Loucy (cell line): ENCODE measurements around the gene RELCH.
"Not testable (repeated sequence)": the region's sequence is repeated elsewhere in the genome, so short reads cannot be mapped to it uniquely, and the experiment has no call there.

ENCODE experiments used
- H2AFZ ChIP-seq: fragments of 200-600 bp; sonication (generic); 2 replicates; pipeline ENCODE4 v1.6.0; 2016; ENCODE audit warnings: antibody characterized with exemption, mild to moderate bottlenecking, low read length, moderate library complexity
- H3F3A ChIP-seq: fragments of 200-600 bp; 2 replicates; pipeline ENCODE4 v1.6.0; 2016; ENCODE audit warnings: antibody characterized with exemption, low read depth, mild to moderate bottlenecking
- H3K27me3 ChIP-seq: fragments of 200-600 bp; sonication (generic); 2 replicates; pipeline ENCODE4 v1.6.1; 2014; ENCODE audit warnings: low read length, mild to moderate bottlenecking; ENCODE audit not compliant: insufficient read depth, poor library complexity, severe bottlenecking
- H3K36me3 ChIP-seq: fragments of 200-600 bp; sonication (generic); 2 replicates; pipeline ENCODE4 v1.6.1; 2016; ENCODE audit warnings: low read length; ENCODE audit not compliant: insufficient read depth
- H3K4me1 ChIP-seq: fragments of 200-600 bp; sonication (generic); 2 replicates; pipeline ENCODE4 v1.5.1; 2014; ENCODE audit warnings: low read length, mild to moderate bottlenecking; ENCODE audit not compliant: insufficient read depth, poor library complexity, severe bottlenecking
- H3K4me2 ChIP-seq: fragments of 200-600 bp; sonication (generic); 2 replicates; pipeline ENCODE4 v1.6.0; 2014; ENCODE audit warnings: antibody characterized with exemption, low read length, low read depth, mild to moderate bottlenecking; ENCODE audit not compliant: poor library complexity, severe bottlenecking
- H3K4me3 ChIP-seq: fragments of 200-600 bp; sonication (generic); 2 replicates; pipeline ENCODE4 v1.5.1; 2014; ENCODE audit warnings: low read length, mild to moderate bottlenecking, mixed read lengths; ENCODE audit not compliant: poor library complexity, severe bottlenecking
- H3K79me2 ChIP-seq: fragments of 200-600 bp; sonication (generic); 2 replicates; pipeline ENCODE4 v1.6.1; 2014; ENCODE audit warnings: low read length; ENCODE audit not compliant: insufficient read depth
- H3K9ac ChIP-seq: fragments of 200-600 bp; sonication (generic); 2 replicates; pipeline ENCODE4 v1.6.0; 2014; ENCODE audit warnings: mild to moderate bottlenecking, low read depth, low read length, moderate library complexity; ENCODE audit not compliant: poor library complexity, severe bottlenecking
- H3K9me2 ChIP-seq: fragments of 200-600 bp; sonication (generic); replicated peaks from 2 replicates; pipeline ENCODE4 v1.6.1; 2016; ENCODE audit warnings: low read depth, low read length, mixed read lengths
- H3K9me3 ChIP-seq: fragments of 200-600 bp; sonication (generic); 2 replicates; pipeline ENCODE4 v1.6.1; 2014; ENCODE audit warnings: mild to moderate bottlenecking, antibody characterized with exemption, low read length, low read depth; ENCODE audit not compliant: insufficient read depth
- H4K20me1 ChIP-seq: fragments of 200-600 bp; sonication (generic); 2 replicates; pipeline ENCODE4 v1.6.0; 2014; ENCODE audit warnings: antibody characterized with exemption, low read length, mild to moderate bottlenecking; ENCODE audit not compliant: insufficient read depth, poor library complexity, severe bottlenecking
- EZH2phosphoT487 ChIP-seq: fragments of 200-600 bp; IDR thresholded peaks from 2 replicates; pipeline ENCODE4 v1.6.1; 2018; ENCODE audit warnings: antibody characterized with exemption, mild to moderate bottlenecking, moderate library complexity, borderline replicate concordance
- TF ChIP-seq, protein P1 (sequence below): fragments of 200-600 bp; sonication (generic); conservative IDR thresholded peaks from 2 replicates; pipeline ENCODE4 v1.5.1; 2014; ENCODE audit warnings: mild to moderate bottlenecking, antibody characterized with exemption, low read length

RELCH gene

DNA sequence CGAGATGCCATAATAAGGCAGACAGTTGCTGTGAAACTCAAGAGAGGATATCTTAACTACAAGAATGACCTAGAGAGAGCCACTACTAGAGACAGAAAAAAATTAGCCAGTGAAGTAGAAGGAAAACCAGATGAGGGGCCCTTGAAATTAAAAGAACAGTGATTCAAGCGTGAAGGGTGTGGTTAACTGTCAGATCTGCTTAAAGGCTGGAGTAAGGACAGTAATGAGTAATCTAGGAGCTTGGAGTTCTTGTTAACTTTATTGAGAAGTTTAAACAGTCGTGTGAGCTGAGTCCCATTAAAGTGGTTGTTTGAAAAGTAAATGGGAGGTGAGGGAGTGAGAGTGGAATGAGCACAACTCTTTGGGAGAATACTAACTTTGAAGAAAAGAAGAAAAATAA lies 21.5 kb upstream of the RELCH start:
- Histone ChIP-seq H3K9ac (no peak overlapping the region), H3K79me2 (no peaks in the 10 kb centered on the region), H3F3A (no peaks in the 10 kb centered on the region), H4K20me1 (no peaks in the 10 kb centered on the region), H3K27me3 (no peaks in the 10 kb centered on the region), H3K9me3 (0 out of 2 replicates have a peak, but pooled peaks cover 4% of the 10 kb centered on the region), H2AFZ (no peak overlapping the region), H3K4me3 (no peak overlapping the region), H3K4me1 (peaks cover 2% of the 10 kb centered on the region), H3K4me2 (no peak overlapping the region), H3K9me2 (no peaks in the 10 kb centered on the region), H3K36me3 (peaks cover 4% of the 10 kb centered on the region; the same call in 1 of the 2 replicates)
- no peak for TF ChIP-seq EZH2phosphoT487
- TF ChIP-seq, protein P1, sequence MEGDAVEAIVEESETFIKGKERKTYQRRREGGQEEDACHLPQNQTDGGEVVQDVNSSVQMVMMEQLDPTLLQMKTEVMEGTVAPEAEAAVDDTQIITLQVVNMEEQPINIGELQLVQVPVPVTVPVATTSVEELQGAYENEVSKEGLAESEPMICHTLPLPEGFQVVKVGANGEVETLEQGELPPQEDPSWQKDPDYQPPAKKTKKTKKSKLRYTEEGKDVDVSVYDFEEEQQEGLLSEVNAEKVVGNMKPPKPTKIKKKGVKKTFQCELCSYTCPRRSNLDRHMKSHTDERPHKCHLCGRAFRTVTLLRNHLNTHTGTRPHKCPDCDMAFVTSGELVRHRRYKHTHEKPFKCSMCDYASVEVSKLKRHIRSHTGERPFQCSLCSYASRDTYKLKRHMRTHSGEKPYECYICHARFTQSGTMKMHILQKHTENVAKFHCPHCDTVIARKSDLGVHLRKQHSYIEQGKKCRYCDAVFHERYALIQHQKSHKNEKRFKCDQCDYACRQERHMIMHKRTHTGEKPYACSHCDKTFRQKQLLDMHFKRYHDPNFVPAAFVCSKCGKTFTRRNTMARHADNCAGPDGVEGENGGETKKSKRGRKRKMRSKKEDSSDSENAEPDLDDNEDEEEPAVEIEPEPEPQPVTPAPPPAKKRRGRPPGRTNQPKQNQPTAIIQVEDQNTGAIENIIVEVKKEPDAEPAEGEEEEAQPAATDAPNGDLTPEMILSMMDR: no peak

DNA sequence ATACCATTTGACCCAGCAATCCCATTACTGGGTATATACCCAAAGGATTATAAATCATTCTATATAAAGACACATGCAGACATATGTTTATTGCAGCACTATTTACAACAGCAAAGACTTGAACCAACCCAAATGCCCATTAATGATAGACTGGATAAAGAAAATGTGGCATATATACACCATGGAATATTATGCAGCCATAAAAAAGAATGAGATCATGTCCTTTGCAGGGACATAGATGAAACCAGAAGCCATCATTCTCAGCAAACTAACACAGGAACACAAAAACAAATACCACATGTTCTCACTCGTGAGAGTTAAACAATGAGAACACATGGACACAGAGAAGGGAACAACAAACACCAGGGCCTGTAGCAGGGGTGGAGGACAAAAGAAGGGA lies 20.5 kb upstream of the RELCH start:
- H3K36me3 ChIP-seq, H3K4me3 ChIP-seq, H3K4me2 ChIP-seq, H3K9ac ChIP-seq, H3F3A ChIP-seq, H4K20me1 ChIP-seq, H3K9me2 ChIP-seq, H2AFZ ChIP-seq, H3K4me1 ChIP-seq, H3K9me3 ChIP-seq, H3K27me3 ChIP-seq, H3K79me2 ChIP-seq: not testable (repeated sequence)

DNA sequence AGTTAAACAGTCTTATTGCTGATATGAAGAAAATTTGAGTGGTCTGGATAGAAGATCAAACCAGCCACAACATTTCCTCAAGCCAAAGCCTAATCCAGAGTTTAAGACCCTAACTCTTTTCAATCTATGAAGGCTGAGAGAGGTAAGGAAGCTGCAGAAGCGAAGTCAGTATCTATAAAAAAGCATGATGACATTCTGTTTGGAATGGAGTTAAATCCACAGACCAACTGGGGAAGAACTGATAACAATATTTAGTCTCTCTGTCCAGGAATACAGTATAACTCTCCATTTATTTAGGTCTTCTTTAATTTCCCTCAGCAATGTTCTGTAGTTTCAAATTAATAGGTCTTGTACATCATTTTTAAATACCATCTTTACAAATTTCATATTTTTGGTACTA lies 16.2 kb upstream of the RELCH start:
- no peaks in the 10 kb centered on the region for H3K9me2 ChIP-seq
- no peak overlapping the region for H3K9ac ChIP-seq
- no peaks in the 10 kb centered on the region for H3F3A ChIP-seq
- H3K4me2 ChIP-seq: no peak overlapping the region
- H3K9me3 ChIP-seq: no peaks in the 10 kb centered on the region
- no peak overlapping the region for H3K4me3 ChIP-seq
- TF ChIP-seq, protein P1: no peak
- no peak for TF ChIP-seq EZH2phosphoT487
- H3K4me1 ChIP-seq: peaks cover 7% of the 10 kb centered on the region
- no peaks in the 10 kb centered on the region for H3K27me3 ChIP-seq
- H3K79me2 ChIP-seq: no peaks in the 10 kb centered on the region
- H2AFZ ChIP-seq: no peak overlapping the region
- H4K20me1 ChIP-seq: no peaks in the 10 kb centered on the region
- H3K36me3 ChIP-seq: no peaks in the 10 kb centered on the region

DNA sequence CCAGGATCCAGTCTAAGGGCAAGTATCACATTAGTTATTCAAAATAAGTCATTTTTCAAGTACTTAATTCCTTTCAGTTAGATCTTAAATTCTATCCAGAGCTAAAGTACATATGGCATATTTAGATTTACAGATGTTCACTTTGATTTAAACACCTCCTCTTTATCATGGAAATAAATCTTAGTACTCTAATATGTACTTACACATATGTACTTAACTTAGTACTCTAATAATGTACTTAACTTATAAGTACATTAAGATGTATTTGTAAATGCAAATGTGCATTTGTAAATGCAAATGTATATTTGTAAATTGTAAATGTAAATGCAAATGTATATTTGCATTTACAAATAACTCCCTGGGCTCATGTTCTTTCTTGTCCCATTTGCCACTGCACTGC lies 14.8 kb upstream of the RELCH start:
- peaks cover 2% of the 10 kb centered on the region; the same call in 1 of the 2 replicates for H3F3A ChIP-seq
- no peaks in the 10 kb centered on the region for H3K36me3 ChIP-seq
- no peak overlapping the region for H3K4me2 ChIP-seq
- H3K9me2 ChIP-seq: no peaks in the 10 kb centered on the region
- no peak for TF ChIP-seq EZH2phosphoT487
- TF ChIP-seq, protein P1: no peak
- peaks cover 10% of the 10 kb centered on the region for H3K4me1 ChIP-seq
- no peaks in the 10 kb centered on the region for H4K20me1 ChIP-seq
- no peak overlapping the region for H3K4me3 ChIP-seq
- no peak overlapping the region for H2AFZ ChIP-seq
- H3K79me2 ChIP-seq: no peaks in the 10 kb centered on the region
- no peak overlapping the region for H3K9ac ChIP-seq
- no peaks in the 10 kb centered on the region for H3K9me3 ChIP-seq
- no peaks in the 10 kb centered on the region for H3K27me3 ChIP-seq
